Endothelial cell of umbilical vein (primary cell): ENCODE data around the gene NT5C1A.

ENCODE experiments used
- CTCF ChIP-seq, 2 donors: IDR thresholded peaks; 1 replicate in 1 of 2; 2 replicates in 1 of 2; pipeline ENCODE4 v1.5.1; 2011; ENCODE audit warnings: low read length in 2 of 2, mild to moderate bottlenecking in 2 of 2, moderate library complexity in 2 of 2, control low read depth in 1 of 2, inconsistent platforms in 1 of 2, low read depth in 1 of 2; ENCODE audit not compliant: insufficient read depth in 1 of 2; ENCODE audit errors: extremely low read depth in 1 of 2
- EZH2 ChIP-seq: IDR thresholded peaks from 2 replicates; pipeline ENCODE4 v1.6.1; 2012; ENCODE audit warnings: borderline replicate concordance, low read depth, mild to moderate bottlenecking, moderate library complexity, low read length, inconsistent platforms; ENCODE audit not compliant: severe bottlenecking
- FOS ChIP-seq: IDR thresholded peaks from 2 replicates; pipeline ENCODE4 v1.6.1; 2011; ENCODE audit warnings: mild to moderate bottlenecking, low read length, moderate library complexity, borderline replicate concordance; ENCODE audit not compliant: insufficient read depth
- GATA2 ChIP-seq: IDR thresholded peaks from 2 replicates; pipeline ENCODE4 v1.7.0; 2011; ENCODE audit warnings: low read depth, mild to moderate bottlenecking, moderate library complexity, mixed read lengths, low read length; ENCODE audit not compliant: insufficient read length, insufficient read depth
- JUN ChIP-seq: IDR thresholded peaks from 2 replicates; pipeline ENCODE4 v1.6.1; 2011; ENCODE audit warnings: borderline replicate concordance, low read depth; ENCODE audit not compliant: insufficient read length, insufficient read depth
- MAX ChIP-seq: IDR thresholded peaks from 2 replicates; pipeline ENCODE4 v1.6.1; 2011; ENCODE audit not compliant: insufficient read depth, insufficient read length
- MYC ChIP-seq: IDR thresholded peaks from one replicate; pipeline ENCODE4 v1.6.1; 2011; ENCODE audit warnings: mild to moderate bottlenecking, low read depth, low read length
- POLR2A ChIP-seq: IDR thresholded peaks from 2 replicates; pipeline ENCODE4 v1.6.1; 2012; ENCODE audit warnings: low read depth, mild to moderate bottlenecking, control low read depth, low read length
- POLR2AphosphoS5 ChIP-seq: IDR thresholded peaks from 2 replicates; pipeline ENCODE4 v1.6.1; 2012; ENCODE audit warnings: low read depth, mild to moderate bottlenecking, control low read depth, low read length, moderate library complexity; ENCODE audit not compliant: insufficient read depth

GRCh38 chr1:39659110-39659509, 12.8 kb downstream of the NT5C1A start:
- no peak for TF ChIP-seq EZH2
- TF ChIP-seq POLR2A: no peak
- TF ChIP-seq JUN: no peak
- TF ChIP-seq MAX: no peak
- TF ChIP-seq CTCF (IDR thresholded peaks at IDR 0.05; ENCODE audit: extremely low read depth in 1 of 2, insufficient read depth in 1 of 2, low read depth in 1 of 2, low read length in 2 of 2): no peak
- TF ChIP-seq MYC: no peak
- TF ChIP-seq POLR2AphosphoS5: no peak
- TF ChIP-seq FOS: no peak
- no peak for TF ChIP-seq GATA2
